Measurements from ENCODE around the gene REEP1.

The REEP1 gene, protein sequence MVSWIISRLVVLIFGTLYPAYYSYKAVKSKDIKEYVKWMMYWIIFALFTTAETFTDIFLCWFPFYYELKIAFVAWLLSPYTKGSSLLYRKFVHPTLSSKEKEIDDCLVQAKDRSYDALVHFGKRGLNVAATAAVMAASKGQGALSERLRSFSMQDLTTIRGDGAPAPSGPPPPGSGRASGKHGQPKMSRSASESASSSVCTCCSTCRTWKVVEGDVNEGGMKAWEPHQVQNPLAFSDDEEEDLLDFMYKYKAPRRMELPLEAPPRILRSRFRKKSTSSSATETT

DNA sequence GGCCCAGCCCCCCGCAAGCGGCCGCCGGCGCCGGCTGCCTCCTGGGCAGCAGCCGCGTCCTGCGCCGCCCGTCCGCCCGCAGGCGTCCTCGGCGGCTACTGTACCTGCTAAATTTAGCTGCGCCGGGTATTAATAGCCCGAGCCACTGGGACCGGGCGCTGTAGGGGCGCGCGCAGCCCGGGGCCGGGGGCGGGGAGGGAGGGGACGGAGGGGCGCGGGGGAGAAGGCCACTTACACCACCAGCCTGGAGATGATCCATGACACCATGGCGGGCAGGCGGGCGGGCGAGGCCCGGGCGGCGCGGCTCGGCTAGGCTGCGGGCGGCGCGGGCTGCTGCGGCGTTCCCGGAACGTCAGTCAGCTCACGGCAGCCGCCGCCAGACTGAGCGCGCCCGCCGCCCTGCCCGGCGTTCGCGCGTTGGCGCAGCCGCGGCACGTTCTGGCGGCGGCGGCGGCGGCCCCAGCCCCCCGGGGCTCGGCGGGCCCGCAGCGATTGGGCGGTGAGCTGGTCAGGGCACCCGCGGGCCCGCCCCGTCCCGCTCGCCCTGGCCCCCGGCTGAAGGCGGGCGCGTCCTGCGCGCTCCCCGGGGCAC is at the start of gene REEP1:
TSS of gene REEP1 (minus strand) at position 383 of the 592 bp plus-strand sequence. CDS start at position 267, 116 bp downstream.
- no peak for DNase-seq (ENCODE audit: low read depth in 2 of 2, low spot score in 1 of 2)

DNA sequence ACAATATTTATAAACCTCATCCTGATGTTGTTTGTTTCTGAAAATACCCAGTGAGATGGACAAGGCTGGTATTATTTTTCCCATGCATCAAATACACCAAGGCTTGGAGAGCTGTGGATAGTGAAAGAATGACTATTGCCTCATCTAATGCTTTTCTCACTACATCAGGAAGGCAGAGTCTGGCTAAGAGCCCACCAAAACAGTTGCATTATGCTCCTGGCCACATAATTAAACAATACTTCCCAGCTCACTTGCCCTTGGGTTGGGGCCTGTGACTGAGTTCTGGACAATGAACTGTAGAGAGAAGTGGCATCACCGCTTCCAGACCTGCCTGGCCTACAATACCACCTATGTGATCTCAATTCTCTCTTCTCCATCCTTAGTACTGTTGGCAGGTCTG is 46.4 kb upstream of the REEP1 start:
- DNase-seq (ENCODE audit: low read depth in 2 of 2, low spot score in 1 of 2) = no peak

DNA sequence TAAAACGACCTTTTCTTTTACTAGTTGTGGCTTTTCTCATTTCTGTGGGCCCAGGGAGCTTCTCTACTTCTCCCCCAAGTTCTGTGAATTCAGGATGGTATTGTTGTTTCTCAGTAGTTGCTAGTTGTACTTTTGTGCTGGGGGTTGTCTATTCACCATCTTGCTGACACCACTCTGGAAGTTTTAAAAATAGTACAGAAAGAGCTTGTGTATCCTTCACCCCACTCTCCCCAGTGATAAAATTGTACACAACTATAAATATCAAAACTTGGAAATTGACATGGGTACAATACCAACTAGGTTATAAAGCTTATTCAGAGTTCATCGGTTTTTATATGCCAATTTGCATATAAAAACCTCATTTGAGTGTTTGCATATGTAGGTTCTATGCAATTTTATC is 45.3 kb upstream of the REEP1 start:
- no peak for DNase-seq (ENCODE audit: low read depth in 2 of 2, low spot score in 1 of 2)

DNA sequence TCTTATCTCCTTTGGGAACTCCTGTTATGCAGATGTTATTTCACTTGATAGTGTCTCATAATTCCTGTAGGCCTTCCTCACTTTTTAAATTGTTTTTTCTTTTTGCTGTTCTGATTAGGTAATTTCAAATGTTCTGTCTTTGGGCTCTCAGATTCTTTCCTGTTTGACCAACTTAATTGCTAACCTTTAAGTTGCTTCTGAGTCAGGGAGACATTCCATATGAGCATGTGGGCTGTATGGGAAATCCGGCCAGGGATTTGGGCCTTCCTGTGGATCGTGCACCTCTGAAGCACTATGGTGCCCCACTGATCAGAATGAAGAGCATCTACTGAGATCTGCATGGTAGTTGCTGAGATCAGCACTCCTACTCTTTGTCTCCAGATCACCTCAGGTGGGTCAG is 44.7 kb upstream of the REEP1 start:
- DNase-seq (ENCODE audit: low read depth in 2 of 2, low spot score in 1 of 2) = no peak

DNA sequence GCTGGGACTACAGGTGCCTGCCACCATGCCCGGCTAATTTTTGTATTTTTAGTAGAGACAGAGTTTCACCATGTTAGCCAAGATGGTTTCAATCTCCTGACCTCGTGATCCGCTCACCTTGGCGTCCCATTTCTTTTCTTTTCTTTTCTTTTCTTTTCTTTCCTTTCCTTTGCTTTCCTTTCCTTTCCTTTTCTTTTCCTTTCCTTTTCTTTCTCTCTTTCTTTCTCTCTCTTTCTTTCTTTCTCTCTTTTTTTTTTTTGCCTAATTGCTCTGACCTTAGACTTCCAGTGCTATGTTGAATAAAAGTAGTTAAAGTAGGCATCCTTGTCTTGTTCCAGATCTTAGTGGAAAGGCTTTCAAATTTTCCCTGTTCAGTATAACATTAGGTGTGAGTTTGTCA is 41.0 kb upstream of the REEP1 start:
- no peak for DNase-seq (ENCODE audit: low read depth in 2 of 2, low spot score in 1 of 2)

DNA sequence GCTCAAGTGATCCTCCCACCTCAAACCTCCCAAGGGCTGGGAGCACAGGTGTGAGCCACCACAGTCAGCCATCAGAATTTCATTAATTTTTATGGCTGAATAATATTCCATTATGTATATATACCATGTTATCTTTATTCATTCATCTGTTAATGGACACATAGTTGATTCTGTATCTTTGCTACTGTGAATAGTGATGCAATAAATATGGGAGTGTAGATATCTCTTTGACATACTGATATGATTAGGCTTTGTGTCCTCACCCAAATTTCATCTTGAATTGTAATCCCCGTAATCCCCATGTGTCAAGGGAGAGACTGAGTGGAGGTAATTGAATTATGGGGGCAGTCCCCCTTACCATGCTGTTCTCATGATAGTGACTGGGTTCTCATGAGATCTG is 38.2 kb upstream of the REEP1 start:
- DNase-seq (ENCODE audit: low read depth in 2 of 2, low spot score in 1 of 2) = no peak

DNA sequence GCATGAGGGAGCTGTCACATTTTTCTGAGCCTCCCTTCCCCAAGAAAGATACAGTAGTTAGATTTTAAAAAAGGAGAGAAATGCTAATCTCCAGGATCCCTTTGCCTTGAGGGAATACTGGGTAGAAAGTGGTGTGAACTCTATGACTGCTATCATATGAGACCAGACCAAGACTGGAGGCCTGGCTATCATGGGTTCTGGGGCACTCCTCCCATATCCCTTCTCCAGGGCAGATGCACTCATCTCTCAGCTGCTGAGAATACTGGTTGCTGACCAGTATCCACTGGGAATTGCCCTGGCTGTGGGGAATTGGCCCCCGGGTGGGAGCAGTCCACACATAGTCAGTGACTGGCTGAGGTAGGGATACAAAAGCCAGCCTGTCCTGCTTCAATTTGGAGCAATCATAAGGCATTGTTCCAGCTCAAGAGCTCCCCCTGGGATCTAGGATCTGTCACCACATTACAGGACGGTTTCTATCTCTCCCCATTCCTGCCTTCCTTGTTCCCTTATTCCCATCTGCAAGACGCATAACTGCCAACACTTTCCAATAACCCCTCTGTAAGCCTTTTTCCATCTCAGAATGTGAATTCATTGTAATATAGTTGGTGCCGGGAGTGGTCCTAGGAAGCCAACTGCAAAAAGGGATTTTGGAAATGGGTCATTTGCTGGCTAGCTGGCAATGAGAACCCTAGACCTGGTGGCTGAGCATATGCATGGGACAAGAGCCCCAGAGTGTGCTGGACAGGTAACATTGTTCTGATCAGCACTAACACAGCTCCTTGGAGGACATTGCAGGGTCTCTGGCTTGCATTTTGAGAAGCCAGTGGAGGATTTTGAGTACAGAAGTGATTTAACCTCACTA is 35.4 kb upstream of the REEP1 start:
- no peak for DNase-seq (ENCODE audit: low read depth in 2 of 2, low spot score in 1 of 2)

DNA sequence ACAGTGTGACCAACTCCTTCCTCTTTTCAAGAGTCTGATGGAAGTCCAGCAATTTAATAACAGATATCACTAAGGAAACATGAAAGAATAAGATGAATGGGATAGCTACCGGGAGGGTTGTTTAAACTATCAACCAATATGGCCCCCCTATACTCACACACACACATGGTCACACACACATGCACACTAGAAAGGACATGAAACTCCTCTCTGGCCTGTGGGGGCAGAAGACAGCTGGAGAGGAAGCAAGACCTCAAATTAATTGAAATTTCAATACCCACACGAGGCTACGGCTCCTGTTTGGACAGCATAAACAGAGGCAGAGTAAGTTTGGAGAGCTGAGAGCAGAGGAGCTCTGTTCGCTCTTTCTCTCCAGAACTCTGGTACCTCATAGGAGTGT is 34.7 kb upstream of the REEP1 start:
- no peak for DNase-seq (ENCODE audit: low read depth in 2 of 2, low spot score in 1 of 2)

DNA sequence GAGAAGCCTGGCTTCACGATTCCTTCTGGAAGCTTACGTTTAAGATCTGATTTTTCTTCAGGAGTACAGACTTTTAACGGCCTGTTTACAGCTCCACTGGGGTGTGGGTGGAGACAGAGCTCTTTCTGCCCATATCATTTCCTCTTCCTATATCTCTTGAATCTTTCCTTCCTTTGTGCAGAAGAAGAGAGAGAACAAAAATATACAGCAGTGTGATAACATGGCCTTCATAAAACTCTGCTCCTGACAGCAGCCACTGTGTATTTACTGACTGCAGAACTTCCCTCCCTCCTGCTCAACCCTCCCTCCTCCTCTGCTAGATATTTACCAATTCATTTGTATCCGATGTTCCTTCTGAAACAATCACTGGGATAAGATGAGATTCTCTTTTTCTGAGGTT is 34.1 kb upstream of the REEP1 start:
- no peak for DNase-seq (ENCODE audit: low read depth in 2 of 2, low spot score in 1 of 2)

DNA sequence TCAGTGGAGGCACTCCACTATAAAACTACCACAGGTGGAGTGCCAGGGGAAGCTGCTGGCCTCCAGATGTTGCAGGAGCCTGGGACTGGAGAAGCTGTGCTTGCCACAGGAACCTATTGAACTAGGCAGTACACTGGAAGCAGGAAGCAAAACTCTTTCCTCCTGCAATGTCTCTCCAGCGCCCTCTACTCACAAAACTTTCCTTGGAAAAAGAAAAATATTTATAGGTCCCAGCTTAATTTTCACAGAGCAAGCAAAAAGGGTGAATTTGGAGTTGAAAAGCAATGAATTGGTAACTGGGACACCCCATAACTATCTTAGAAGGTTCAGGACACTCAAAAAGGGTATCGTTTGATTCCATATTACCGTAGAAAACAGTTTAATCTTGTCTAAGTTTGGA is 33.2 kb upstream of the REEP1 start:
- no peak for DNase-seq (ENCODE audit: low read depth in 2 of 2, low spot score in 1 of 2)

DNA sequence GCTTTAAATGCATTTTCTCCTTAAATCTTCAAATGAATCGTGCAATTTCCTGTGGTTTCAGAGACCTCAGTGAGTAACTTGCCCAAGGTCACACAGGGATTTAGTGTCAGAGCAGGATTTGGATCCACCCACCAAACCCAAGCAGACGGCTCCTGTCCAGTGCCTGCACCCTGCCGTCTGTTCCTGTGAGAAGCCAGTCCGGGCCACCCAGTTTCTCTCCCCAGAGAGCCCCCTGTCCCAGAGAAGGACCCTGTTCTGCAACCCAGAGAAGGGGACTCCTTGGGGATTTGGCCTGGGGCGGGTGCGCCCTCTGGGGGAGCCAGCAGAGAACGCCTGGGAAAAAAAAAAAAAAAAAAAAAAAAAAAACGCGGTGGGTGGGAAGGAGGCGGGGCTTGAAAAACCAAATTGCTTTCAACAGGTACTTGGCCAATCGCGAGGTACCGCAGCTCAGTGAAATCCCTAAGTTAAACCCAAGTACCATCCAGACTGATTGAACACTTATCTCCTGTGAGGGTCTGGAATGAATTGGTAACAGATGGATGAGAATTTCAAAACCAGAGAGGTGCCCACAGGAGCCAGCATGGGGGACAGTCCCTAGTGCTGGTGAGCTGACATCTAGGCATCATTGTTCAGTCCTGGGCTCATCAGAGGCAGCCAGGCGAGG is 30.9 kb upstream of the REEP1 start:
- DNase-seq (ENCODE audit: low read depth in 2 of 2, low spot score in 1 of 2) = no peak

DNA sequence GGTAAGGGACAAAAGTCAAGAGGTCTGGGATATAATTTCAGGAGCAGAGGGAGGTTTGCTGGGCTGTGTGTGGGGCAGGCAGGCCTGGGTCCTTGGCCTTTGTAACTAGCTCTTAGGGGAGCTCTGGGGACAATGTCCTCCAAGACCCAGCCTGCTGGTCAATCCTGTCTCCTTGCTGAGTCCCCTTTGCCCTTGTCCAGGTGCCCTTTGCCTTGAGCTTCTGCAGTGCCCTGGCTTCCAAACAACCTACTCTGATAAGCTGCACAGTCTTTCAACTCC is 30.0 kb upstream of the REEP1 start:
- DNase-seq (ENCODE audit: low read depth in 2 of 2, low spot score in 1 of 2) = no peak

DNA sequence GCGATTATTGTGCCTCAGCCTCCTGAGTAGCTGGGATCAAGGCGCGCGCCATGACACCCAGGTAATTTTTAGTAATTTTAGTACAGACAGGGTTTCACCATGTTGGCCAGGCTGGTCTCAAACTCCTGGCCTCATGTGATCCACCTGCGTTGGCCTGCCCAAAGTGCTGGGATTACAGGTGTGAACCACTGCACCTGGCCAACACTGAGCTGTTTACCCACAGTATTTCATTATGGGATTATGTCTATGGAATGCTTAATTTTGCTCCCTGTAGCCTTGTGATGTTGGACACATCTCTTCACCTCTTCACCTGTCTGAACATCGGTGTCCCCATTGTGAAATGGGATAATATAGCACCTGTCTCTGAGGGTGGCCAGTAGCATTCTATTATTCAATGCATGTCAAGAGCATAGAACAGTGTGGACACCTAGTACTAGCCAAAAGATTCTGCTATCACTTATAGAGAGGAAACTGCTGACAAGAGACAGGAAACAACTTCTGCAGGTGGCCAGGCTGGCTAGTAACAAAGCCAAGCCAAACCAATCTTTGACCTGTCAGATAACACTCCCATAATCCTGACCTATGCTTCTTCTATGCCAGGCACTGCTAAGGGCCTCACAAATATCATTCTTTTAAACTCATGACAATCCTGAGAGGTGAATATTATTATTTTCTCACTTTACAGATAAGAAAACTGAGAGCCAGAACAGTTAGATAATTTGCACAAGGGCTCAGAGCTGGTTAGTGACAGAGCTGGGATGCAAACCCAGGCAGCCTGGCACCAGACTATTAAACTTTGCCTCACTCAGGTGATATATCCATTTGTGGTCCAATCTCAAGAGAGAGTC is 29.4 kb upstream of the REEP1 start:
- no peak for DNase-seq (ENCODE audit: low read depth in 2 of 2, low spot score in 1 of 2)

DNA sequence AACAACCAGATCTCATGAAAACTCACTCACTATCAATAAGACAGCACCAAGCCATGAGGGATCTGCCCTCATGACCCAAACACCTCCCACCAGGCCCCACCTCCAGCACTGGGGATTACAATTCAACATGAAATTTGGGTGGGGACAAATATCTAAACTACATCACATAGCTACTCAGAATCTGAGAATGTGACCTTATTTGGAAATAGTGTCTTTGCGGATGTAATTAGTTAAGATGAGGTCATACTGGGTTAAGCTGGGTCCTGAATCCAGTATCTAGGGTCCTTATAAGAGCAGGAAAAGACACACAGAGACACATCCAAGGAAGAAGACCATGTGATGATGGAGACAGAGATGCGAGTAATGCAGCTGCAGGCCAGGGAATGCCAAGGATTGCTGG is 27.5 kb upstream of the REEP1 start:
- DNase-seq (ENCODE audit: low read depth in 2 of 2, low spot score in 1 of 2) = no peak

DNA sequence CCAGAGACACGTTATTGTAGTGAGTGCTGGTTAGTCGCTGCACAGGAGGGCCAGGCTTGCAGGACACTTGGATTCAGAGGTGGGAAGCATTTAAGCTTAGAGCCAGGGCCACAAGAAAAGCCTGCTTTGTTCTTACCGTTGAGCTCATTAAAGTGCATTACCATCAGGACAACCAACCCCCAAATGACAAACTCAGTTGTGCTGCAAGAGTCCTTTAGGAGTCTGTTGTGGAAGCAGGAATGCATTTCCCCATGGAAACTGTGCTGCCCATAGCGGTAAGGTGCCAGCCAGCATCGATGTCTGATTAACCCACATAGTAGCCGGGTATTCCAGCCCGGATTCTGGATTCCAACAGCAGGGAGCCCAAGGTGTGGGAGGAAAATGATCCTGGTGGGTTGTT is 23.4 kb upstream of the REEP1 start:
- DNase-seq (ENCODE audit: low read depth in 2 of 2, low spot score in 1 of 2) = no peak

DNA sequence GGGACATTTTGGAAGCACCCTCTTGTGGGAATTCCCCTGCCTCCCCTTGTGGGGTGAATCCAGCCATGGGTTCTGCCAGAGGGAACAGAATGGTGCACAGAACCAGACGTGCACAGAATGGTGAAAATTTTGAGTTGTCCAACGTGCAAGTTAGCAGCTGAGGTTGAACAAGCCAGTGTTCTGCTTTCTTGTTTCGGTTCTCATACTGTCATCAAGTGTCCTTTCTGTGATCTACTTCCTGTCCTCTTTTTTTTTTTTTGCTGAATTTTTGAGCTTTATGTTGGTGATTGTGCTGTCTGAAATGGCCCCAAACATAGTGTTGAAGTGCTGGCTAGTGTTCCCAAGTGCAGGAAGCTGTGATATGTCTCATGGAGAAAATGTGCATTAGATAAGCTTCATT is 21.5 kb upstream of the REEP1 start:
- DNase-seq (ENCODE audit: low read depth in 2 of 2, low spot score in 1 of 2) = no peak

DNA sequence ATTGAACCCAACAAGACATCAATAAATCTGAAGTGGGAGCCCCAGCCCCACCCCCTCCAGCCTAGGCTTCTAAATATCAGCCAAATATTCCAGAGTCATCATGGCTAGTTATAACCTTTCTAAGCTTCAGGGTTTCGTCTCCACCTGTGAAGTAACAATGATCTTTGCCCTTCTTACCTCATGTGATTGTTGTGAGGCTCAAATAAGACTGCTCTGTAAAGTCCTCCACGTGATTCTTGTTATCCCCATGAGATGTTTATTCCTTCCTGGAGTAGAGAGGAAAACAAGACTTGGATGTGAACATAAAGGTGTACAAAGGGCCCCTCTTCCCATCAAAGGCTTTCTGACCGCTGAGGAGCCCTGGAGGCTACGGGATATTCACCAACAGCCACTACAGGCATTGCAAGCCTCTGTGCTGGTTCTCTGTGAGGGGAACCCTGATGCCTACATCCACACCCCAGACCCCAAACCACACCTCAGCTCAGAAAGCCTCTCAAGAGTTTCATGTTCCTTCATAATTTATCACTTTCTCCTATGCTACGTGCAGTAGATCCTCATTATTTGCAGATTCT is 20.1 kb upstream of the REEP1 start:
- no peak for DNase-seq (ENCODE audit: low read depth in 2 of 2, low spot score in 1 of 2)

DNA sequence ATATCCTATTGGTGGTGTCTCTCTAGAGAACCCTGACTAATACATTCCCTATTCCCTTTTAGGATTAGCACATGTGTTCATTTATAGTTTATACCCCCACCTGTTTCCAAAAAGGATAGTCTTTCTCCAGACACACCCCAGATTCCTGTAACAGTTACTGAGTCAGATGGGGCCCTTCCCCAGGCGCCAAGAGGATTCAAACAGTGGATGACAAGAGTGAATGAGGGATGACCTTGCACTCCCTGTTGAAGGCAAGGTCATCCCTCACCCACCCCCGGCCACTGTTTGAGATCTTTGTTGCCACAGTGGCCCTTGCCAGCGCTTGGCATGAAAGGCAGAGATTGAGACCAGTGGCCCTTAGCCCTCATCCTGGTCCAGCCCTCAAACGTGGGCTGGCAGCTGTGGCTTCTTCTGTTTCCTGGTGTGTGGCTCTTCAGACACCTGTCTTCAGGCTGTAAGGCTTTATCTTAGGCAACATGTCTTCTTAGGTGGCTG is 15.3 kb upstream of the REEP1 start:
- no peak for DNase-seq (ENCODE audit: low read depth in 2 of 2, low spot score in 1 of 2)

DNA sequence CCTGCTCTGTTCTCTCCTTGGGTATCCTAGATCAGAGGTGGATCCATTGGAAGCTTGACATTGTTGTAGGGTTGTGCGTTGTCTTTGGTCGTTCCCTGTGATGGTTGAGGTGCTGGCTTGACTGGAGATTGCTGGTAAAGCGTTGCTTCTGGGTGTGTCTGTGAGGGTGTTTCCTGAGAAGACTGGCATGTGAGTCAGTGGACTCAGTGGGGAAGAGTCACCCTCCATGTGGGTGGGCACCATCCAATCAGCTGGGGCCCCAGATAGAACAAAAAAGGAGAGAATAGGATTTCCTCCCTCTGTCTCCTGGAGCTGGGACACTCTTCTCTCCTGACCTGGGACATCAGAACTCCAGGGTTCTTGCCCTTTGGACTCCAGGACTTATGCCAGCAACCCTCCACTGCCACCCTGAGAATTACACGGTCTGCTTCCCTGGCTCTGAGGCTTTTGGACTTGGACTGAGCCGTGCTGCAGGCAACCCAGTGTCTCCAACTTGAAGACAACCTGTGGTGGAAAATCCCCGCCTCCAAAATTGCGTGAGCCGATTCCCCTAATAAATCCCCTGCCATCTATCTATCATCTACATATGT is 14.8 kb upstream of the REEP1 start:
- DNase-seq (ENCODE audit: low read depth in 2 of 2, low spot score in 1 of 2) = no peak

DNA sequence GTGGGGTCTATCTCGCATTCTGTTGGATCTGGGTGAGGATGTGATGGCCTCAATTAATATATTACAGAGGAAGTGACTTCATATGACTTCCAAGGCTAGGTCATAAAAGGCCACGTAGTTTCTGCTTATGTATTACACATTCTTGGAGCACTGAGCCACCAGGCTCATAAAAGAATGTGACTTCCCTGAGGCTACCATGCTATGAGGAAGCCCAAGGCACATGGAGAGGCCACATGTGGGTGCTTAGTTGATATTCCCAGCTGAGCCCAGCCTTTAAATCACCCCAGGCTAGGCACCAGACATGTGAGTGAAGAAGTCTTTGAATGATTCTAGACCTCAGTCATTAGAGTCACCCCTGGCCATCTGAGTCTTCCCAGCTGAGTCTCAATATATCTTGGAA is 13.3 kb upstream of the REEP1 start:
- DNase-seq (ENCODE audit: low read depth in 2 of 2, low spot score in 1 of 2) = no peak

All from stimulated activated CD8-positive, alpha-beta memory T cell treated with anti-CD3 and anti-CD28 coated beads, Interleukin-4, amount 100 ng/mL, for 1 hour (primary cell).